CD4-positive, alpha-beta T cell treated with Interleukin-15 for 1 hour (primary cell): ENCODE data around the gene CACNB3.
"Not testable (repeated sequence)": the region's sequence is repeated elsewhere in the genome, so short reads cannot be mapped to it uniquely, and the experiment has no call there.

Source experiments
- DNase-seq: peaks from one replicate; pipeline ENCODE4 v3.0.0-alpha.2; 2020

The CACNB3 gene

DNA sequence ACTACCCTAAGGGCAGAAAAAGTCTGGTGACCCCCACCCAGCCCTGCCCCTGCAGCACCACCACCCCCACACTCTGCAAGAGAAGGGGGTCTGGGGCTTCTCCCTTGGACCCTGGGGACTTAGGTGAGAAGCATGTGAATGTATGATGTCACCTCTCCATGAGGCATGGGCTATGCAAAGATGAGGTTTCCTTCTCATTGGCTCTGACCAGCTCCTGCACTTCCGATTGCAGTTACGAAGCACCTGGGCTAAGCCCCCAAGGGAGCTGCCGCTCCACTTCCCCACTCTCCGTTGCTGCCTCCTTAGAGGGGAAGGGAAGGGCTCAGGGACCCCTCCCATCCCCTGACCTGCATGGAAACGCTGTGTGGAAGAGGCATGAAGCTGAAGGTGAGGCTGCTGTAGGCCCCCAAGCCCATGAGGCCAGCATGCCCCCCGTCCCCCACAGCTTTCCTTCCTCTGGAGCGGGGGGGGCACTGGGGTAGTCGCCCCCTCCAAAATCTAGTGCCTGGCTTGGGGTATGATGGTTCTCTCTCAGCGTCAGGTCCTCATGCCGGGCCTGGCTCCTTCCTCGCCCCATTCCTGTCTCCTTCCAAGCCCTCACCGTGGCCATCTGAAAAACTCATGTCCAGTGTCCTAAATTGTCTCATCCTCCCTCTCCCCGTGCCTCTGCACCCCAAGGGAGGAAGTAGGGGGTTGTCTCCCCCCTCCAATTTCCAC is 39.1 kb downstream of the CACNB3 start:
- DNase-seq: no peak

GRCh38 chr12:48858043-48858442 is 39.7 kb downstream of the CACNB3 start:
- DNase-seq: no peak

DNA sequence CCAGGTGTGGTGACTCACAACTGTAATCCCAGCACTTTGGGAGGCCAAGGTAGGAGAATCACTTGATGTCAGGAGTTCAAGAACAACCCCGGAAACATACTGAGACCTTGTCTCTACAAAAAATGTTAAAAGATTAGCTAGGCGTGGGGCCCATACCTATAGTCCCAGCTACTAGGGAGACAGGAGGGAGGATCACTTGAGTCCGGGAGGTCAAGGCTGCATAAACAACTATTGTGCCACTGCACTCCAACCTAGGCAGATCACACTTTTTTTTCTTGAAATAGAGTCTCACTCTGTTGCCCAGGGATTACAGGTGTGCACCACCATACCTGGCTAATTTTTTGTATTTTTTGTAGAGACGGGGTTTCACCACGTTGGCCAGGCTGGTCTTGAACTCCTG is 41.3 kb downstream of the CACNB3 start:
- DNase-seq: no peak

- not testable (repeated sequence) for DNase-seq
These were observed 41.9 kb downstream of the CACNB3 start for GRCh38 chr12:48860236-48860635.

DNA sequence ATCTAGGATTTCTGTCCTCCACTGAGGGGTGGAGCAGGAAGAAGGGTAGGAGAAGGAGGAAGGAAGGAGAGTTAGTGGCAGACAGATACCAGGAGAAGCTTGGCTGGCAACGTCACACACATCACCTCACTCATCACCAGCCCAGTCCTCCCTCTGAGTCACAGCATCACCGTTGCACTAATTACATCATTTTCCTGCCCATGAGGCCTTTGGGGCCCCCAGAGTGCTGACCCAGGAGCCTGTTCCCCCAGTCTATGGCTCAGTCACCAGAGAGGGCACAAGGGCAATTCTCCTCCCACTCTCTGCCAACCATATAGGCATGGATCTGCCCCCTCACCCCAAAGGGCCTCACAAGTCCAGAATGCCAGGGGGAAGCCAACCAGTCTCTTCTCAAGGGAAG is 42.8 kb downstream of the CACNB3 start:
- DNase-seq: no peak

DNA sequence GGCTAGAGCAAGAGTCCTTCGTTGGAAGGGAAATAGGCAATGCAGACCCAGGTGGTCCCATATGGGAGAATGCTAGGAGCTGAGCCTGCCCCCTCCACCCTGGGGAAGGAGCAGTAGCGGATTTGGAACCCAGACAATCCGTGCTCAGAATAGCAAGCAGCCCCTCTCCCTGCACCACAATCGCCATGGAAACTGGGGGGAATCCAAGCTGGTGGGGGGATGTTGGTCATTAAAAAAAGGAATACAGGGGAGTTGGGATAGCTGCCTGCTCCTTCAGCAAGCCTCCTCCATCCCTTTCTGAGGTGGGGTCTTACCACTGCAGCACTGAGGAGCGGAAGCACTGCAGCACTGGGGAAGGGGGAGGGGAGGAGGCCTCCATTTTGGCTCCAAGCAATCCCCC is 44.5 kb downstream of the CACNB3 start:
- no peak for DNase-seq

DNA sequence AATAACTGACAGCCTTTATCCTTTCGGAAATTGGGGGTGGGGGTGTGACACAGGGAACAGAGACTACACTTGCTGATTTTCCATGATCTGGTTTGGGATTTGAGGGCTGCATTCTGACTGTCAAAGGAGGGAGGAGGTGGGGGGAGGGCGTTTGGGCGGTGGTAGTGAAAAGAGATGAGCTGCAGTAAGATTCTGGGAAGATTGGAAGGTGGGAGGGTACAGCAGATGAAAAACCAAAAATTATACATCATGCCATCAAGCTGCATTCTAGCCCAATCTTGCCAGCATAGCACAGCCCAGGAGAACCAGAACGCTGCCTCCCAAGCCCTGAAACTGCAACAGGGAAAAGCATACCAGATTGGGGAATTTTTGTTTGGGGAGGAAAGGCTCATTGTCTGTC is 45.0 kb downstream of the CACNB3 start:
- no peak for DNase-seq

DNA sequence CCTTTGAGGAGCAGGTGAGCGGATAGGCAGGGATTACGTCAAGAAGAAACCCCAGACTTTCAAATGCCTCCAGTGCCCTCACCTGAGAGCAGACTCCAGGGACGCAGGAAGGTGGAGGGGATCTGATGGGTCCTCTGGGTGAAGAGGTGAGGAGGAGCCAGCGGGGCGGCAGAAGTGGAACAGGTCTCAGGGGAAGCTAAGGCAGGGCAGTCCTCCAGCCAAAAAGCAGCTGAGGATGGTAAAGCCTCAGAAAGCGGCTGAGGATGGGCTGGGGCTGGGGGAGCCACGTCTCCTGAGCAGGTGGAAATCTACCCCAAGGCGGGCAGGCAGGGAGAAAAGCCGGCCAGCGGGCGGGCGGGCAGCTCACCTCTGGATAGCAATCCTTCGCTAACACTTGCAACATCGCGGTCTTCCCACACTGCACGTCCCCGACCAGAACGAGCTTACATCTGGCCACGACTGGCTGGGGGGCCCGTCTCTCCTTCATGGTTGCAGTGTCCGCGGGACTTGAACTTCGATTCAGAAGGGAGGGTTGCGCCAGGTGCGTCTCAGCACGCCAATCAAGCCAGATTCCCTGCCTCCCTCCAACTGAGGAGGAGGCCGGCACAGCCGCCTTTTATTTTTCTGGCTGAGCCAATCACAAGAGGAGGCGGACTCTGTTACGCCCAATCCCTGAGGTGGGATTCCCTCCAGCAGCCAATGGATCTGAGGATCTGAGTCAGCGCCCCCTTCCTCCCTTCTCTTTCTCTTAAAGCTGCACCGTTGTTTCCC is 47.2 kb downstream of the CACNB3 start, which contains the start of gene RND1:
TSS of gene RND1 (minus strand) at position 590 of the 771 bp plus-strand sequence. CDS start at position 487, 103 bp downstream.
- peak; percentile 89 for DNase-seq

DNA sequence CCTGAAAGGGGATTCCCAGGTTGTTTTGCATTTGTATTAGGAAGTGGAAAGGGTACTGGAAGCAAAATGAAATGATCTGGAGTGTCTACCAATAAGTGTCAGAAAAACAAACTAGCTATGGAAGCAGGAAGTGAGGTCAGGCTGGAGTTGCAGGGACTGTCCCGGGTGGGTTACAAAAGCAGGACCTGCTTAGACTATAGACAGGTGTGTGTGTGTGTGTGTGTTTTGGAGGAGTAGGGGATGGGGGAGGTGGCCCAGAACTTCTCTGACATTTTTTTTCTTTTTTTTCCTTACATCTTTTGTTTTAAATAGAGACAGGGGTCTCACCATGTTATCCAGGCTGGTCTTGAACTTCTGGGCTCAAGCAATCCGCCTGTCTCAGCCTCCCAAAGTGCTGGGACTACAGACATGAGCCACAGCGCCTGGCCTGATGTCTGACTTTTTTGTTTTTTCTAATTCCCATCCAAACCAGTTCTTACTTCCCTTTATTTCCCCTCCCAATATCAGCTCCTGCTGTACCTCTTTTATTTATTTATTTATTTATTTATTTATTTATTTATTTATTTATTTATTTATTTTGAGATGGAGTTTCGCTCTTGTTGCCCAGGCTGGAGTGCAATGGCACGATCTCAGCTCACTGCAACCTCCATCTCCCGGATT is 47.9 kb downstream of the CACNB3 start:
- no peak for DNase-seq

DNA sequence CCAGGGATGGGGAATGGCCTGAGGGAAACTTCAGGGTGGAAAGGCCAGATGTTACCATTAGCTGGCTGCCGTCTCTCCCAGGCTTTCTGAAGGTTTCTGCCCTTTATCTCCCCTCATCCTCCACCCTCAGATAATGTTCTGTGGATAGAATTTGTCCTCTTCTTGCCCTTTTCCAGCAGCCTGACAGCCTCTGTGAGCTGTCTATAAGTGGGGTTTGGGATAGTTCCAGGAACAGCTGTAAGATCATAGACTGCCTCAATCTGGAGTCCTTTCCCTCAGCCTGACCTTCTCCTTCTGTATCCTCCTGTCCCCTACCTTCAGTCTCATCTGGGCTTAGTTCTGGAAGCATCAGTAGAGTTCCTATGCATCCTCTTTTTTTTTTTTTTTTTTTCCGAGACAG is 50.2 kb downstream of the CACNB3 start:
- no peak for DNase-seq

- no peak for DNase-seq
These were observed 50.9 kb downstream of the CACNB3 start for GRCh38 chr12:48869191-48869590.

DNA sequence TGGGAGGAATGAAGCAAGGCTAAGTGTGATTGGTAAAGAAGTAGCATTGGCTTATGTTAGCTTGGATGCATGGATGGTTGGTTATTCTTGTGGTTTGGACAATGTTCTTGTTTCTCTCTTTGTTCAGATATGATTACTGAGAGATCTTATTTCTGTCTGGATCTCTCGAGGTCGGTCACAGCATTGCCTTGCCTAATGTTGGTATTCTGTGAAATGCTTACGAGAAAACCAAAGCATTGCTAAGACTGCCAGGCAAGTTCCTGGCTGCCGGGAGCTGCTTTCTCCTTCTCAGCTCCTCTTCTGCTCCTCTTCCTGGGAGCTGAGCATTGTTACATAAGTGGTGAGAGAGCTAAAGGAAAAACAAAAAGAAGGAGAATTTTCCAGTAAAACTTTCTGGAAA is 54.8 kb downstream of the CACNB3 start:
- no peak for DNase-seq

DNA sequence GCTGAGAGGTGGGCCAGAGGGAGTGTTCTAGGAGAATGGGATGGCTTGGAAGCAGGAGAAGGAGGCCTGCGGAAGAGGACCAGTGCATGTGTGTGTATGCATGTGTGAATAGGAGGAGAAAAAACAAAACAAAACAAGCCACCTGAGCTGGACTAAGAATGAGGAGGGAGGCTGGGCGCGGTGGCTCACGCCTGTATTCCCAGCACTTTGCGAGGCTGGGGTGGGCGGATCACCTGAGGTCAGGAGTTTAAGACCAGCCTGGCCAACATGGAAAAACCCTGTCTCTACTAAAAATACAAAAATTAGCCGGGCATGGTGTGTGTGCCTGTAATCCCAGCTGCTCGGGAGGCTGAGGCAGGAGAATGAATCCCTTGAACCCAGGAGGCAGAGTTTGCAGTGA is 55.2 kb downstream of the CACNB3 start:
- not testable (repeated sequence) for DNase-seq

GRCh38 chr12:48875944-48876515 is 57.7 kb downstream of the CACNB3 start:
- no peak for DNase-seq
